HL-60 (cell line): Measurements from ENCODE around the gene IGFBP4.
A peak's percentile ranks its signal among the peaks of the same experiment; 100 is the strongest.

Experiments used
- DNase-seq, 2 experiments: peaks; one replicate each; pipeline ENCODE4 v3.0.0-alpha.2; 2010 to 2020; ENCODE audit warnings: low read depth in 1 of 2, low spot score in 1 of 2
- H3K27ac ChIP-seq: fragments of 250-450 bp; sonication (Bioruptor Pico); replicated peaks from 2 replicates; pipeline ENCODE4 v1.5.1; 2020; ENCODE audit warnings: mild to moderate bottlenecking, moderate library complexity
- H3K27me3 ChIP-seq: fragments of 250-450 bp; sonication (Bioruptor Pico); 2 replicates; pipeline ENCODE4 v1.5.1; 2021; ENCODE audit warnings: mild to moderate bottlenecking, moderate library complexity; ENCODE audit not compliant: insufficient read depth, poor library complexity, severe bottlenecking
- H3K4me3 ChIP-seq: replicated peaks from 2 replicates; pipeline ENCODE4 v1.5.1; 2011; ENCODE audit warnings: mild to moderate bottlenecking, control low read depth, low read length; ENCODE audit not compliant: insufficient read depth
- GABPA ChIP-seq: IDR thresholded peaks from 2 replicates; pipeline ENCODE4 v1.6.1; 2012; ENCODE audit warnings: low read depth
- POLR2AphosphoS5 ChIP-seq: IDR thresholded peaks from 2 replicates; pipeline ENCODE4 v1.6.1; 2012; ENCODE audit warnings: low read depth
- SPI1 ChIP-seq: IDR thresholded peaks from 2 replicates; pipeline ENCODE4 v1.6.1; 2012; ENCODE audit warnings: low read depth, mild to moderate bottlenecking, borderline replicate concordance
- TF ChIP-seq, protein P1 (sequence below): IDR thresholded peaks from one replicate; pipeline ENCODE4 v1.5.1; 2011; ENCODE audit warnings: low read length, control low read depth, inconsistent platforms; ENCODE audit not compliant: insufficient read depth
- TF ChIP-seq, protein P2 (sequence below): IDR thresholded peaks from 2 replicates; pipeline ENCODE4 v1.6.1; 2012; ENCODE audit warnings: low read depth; ENCODE audit not compliant: insufficient replicate concordance

IGFBP4 gene

GRCh38 chr17:40419559-40420331 is 23.5 kb upstream of the IGFBP4 start:
- H3K27me3 ChIP-seq = no peaks in the 10 kb centered on the region
- TF ChIP-seq SPI1 = peak; percentile 35; the same call in 1 of the 2 replicates
- TF ChIP-seq, protein P1, sequence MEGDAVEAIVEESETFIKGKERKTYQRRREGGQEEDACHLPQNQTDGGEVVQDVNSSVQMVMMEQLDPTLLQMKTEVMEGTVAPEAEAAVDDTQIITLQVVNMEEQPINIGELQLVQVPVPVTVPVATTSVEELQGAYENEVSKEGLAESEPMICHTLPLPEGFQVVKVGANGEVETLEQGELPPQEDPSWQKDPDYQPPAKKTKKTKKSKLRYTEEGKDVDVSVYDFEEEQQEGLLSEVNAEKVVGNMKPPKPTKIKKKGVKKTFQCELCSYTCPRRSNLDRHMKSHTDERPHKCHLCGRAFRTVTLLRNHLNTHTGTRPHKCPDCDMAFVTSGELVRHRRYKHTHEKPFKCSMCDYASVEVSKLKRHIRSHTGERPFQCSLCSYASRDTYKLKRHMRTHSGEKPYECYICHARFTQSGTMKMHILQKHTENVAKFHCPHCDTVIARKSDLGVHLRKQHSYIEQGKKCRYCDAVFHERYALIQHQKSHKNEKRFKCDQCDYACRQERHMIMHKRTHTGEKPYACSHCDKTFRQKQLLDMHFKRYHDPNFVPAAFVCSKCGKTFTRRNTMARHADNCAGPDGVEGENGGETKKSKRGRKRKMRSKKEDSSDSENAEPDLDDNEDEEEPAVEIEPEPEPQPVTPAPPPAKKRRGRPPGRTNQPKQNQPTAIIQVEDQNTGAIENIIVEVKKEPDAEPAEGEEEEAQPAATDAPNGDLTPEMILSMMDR = no peak
- 0 out of 2 replicates have a peak, but pooled peaks have one; percentile 10 for TF ChIP-seq GABPA
- peak; percentile 60 to 77 for DNase-seq

GRCh38 chr17:40422990-40423633 is 20.1 kb upstream of the IGFBP4 start:
- TF ChIP-seq, protein P2, sequence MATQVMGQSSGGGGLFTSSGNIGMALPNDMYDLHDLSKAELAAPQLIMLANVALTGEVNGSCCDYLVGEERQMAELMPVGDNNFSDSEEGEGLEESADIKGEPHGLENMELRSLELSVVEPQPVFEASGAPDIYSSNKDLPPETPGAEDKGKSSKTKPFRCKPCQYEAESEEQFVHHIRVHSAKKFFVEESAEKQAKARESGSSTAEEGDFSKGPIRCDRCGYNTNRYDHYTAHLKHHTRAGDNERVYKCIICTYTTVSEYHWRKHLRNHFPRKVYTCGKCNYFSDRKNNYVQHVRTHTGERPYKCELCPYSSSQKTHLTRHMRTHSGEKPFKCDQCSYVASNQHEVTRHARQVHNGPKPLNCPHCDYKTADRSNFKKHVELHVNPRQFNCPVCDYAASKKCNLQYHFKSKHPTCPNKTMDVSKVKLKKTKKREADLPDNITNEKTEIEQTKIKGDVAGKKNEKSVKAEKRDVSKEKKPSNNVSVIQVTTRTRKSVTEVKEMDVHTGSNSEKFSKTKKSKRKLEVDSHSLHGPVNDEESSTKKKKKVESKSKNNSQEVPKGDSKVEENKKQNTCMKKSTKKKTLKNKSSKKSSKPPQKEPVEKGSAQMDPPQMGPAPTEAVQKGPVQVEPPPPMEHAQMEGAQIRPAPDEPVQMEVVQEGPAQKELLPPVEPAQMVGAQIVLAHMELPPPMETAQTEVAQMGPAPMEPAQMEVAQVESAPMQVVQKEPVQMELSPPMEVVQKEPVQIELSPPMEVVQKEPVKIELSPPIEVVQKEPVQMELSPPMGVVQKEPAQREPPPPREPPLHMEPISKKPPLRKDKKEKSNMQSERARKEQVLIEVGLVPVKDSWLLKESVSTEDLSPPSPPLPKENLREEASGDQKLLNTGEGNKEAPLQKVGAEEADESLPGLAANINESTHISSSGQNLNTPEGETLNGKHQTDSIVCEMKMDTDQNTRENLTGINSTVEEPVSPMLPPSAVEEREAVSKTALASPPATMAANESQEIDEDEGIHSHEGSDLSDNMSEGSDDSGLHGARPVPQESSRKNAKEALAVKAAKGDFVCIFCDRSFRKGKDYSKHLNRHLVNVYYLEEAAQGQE = no peak
- TF ChIP-seq SPI1 = no peak
- TF ChIP-seq, protein P1 = no peak
- TF ChIP-seq GABPA = no peak
- TF ChIP-seq POLR2AphosphoS5 = no peak
- Histone ChIP-seq H3K4me3 (no peak overlapping the region), H3K27me3 (no peaks in the 10 kb centered on the region), H3K27ac (no peak overlapping the region)
- no peak for DNase-seq

More at GRCh38 chr17:40419559-40420331, 23.5 kb upstream of the IGFBP4 start:
- no peak overlapping the region for H3K4me3 ChIP-seq
- H3K27ac ChIP-seq = no peak overlapping the region; the same call in 1 of the 2 replicates

DNA sequence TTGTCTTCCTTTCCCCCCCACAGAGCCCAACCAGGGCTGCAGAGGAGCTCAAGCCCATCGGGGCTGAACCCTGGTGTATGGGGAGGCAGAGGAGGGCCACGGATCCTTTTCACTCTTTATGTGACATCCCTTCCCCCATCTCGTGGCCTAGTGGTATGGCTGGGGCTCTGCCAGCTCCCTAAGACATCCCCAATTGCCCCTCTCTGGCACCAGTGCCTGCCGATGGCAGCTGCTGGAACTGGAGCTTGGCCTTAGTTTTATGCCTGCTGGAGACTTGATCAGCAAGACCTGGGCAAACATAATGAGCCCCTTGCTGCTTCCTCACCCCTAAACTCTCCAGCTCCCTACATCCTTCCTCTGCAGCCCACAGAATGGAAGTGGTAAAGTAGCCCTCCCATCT is 17.5 kb upstream of the IGFBP4 start:
- no peak overlapping the region for H3K27ac ChIP-seq
- no peak overlapping the region for H3K4me3 ChIP-seq
- no peak for DNase-seq
- TF ChIP-seq, protein P2 = no peak
- no peak for TF ChIP-seq SPI1
- no peak for TF ChIP-seq GABPA
- TF ChIP-seq POLR2AphosphoS5 = no peak
- TF ChIP-seq, protein P1 = no peak
- H3K27me3 ChIP-seq = no peaks in the 10 kb centered on the region
